Common myeloid progenitor, CD34-positive (primary cell): ENCODE results near the gene STRADA.

Experiments
- CTCF ChIA-PET: fragments of 350-600 bp; sonication (Branson Sonifier 250); formaldehyde crosslinking; loops from one replicate; lab custom pipeline; 2021; ENCODE audit warnings: antibody characterized with exemption; lab: Charles Lee
- POLR2A ChIA-PET: fragments of 350-600 bp; sonication (Branson Sonifier 250); formaldehyde crosslinking; loops from one replicate; lab custom pipeline; 2021; ENCODE audit warnings: antibody characterized with exemption; lab: Charles Lee
- DNase-seq, 3 donors: peaks; one replicate each; pipeline versions ENCODE4 v3.0.0 to v3.0.0-alpha.2; 2013
- H3K27ac ChIP-seq, 2 experiments: 1 replicate in 1 of 2; 2 replicates in 1 of 2; pipeline ENCODE4 v1.7.0; 2013; ENCODE audit warnings: inconsistent platforms in 2 of 2, low read length in 2 of 2, mild to moderate bottlenecking in 2 of 2, low read depth in 1 of 2, moderate library complexity in 1 of 2; ENCODE audit not compliant: severe bottlenecking in 2 of 2, insufficient read depth in 1 of 2, poor library complexity in 1 of 2
- H3K27me3 ChIP-seq, 5 experiments: replicated peaks in 2 of 5; 1 replicate in 3 of 5; 2 replicates in 2 of 5; pipeline versions ENCODE4 v1.6.1 to v1.7.0; 2013; ENCODE audit warnings: low read length in 4 of 5, mild to moderate bottlenecking in 2 of 5, moderate library complexity in 2 of 5, inconsistent platforms in 1 of 5; ENCODE audit not compliant: insufficient read depth in 5 of 5, control insufficient read depth in 4 of 5
- H3K36me3 ChIP-seq, 4 experiments: 1 replicate in 2 of 4; 2 replicates in 2 of 4; pipeline versions ENCODE4 v1.6.1 to v1.7.0; 2013; ENCODE audit warnings: low read length in 3 of 4, control low read depth in 1 of 4, mild to moderate bottlenecking in 1 of 4; ENCODE audit not compliant: control insufficient read depth in 4 of 4, insufficient read depth in 4 of 4
- H3K4me1 ChIP-seq, 4 experiments: 1 replicate in 3 of 4; 2 replicates in 1 of 4; pipeline versions ENCODE4 v1.6.1 to v1.7.1; 2013; ENCODE audit warnings: low read length in 3 of 4, mild to moderate bottlenecking in 3 of 4, control low read depth in 1 of 4, inconsistent platforms in 1 of 4, moderate library complexity in 1 of 4; ENCODE audit not compliant: control insufficient read depth in 4 of 4, insufficient read depth in 4 of 4; ENCODE audit errors: control extremely low read depth in 1 of 4
- H3K4me3 ChIP-seq, 7 experiments: 1 replicate in 4 of 7; 2 replicates in 3 of 7; pipeline versions ENCODE4 v1.5.1 to v1.7.0; 2013; ENCODE audit warnings: mild to moderate bottlenecking in 7 of 7, low read length in 6 of 7, moderate library complexity in 6 of 7, inconsistent platforms in 2 of 7, low read depth in 2 of 7, control low read depth in 1 of 7; ENCODE audit not compliant: insufficient read depth in 4 of 7, control insufficient read depth in 1 of 7; ENCODE audit errors: extremely low read depth in 1 of 7
- H3K9me3 ChIP-seq, 5 experiments: 1 replicate in 4 of 5; 2 replicates in 1 of 5; pipeline versions ENCODE4 v1.6.1 to v1.7.1; 2013; ENCODE audit warnings: low read length in 4 of 5, mild to moderate bottlenecking in 2 of 5, inconsistent platforms in 1 of 5, low read depth in 1 of 5, moderate library complexity in 1 of 5; ENCODE audit not compliant: control insufficient read depth in 4 of 5, insufficient read depth in 2 of 5; ENCODE audit errors: control extremely low read depth in 1 of 5
- WGBS: methylation state at CpG from one replicate; pipeline ENCODE4 v1.1.5; 2013; ENCODE audit not compliant: insufficient coverage; 5-methylcytosine and 5-hydroxymethylcytosine counted together

Gene STRADA

DNA sequence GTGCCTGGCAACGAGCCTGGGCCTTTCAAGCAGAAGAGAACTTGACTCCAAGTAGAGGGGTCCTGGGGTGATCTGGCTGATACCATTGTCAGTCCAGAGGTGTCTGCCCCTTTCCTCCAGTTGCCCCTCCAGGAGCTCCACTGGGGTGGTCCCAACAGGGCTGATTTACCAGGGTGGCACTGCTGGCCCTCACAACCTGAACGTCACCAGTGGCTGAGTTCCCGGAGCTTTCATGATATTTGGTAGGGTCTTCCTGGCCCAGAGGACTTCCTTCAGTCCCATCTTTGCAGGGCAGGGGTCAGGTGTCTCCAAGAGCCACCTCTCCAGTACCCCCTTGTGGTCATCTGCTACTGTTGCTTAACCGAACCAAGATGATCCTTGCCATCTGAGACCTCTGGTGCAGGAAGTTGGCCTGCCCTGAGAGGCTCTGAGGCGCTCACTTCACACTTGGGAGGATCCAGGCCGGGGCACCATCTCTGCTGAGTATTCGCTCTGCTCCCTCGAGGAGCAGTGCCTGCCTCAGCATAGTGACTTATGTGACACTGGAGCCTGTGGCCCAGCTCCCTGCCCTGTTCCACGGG, 45.1 kb downstream of the STRADA start:
- peaks cover 15 to 57% (median 41%) of the 10 kb centered on the region in 4 experiments for H3K36me3 ChIP-seq
- H3K27ac ChIP-seq: peak overlapping the region in 1 of 2 experiments; percentile 62

DNA sequence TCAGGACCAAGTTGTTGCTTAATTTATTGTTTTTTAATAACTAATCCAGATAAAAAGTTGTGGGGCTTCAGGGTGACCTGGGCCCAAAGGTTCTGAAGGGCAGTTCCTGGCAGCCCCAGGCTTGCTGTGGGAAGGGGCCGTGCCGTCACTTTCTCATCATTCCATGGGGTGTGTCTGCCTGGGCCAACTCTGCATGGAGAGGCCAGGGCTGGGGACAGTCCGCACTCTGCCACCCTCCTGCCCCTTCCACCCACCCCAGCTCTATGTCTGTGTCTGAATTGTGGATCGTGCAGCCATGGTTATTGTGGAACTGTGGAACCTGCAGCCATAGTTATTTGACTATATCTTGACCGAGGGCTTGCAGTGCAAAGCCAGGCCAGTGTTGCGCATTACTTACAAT, 45.7 kb downstream of the STRADA start:
- H3K4me1 ChIP-seq: peaks cover 0 to 53% (median 41%) of the 10 kb centered on the region in 4 experiments
- POLR2A ChIA-PET: interaction anchor here (0.6 to 2.5 kb wide), 7 partner anchors 11 to 65 kb away, joined by 3 to 9 read pairs (median 5); no protein-coding TSS in a partner anchor
- no peak overlapping the region for H3K27ac ChIP-seq
- peaks cover 19 to 62% (median 46%) of the 10 kb centered on the region in 4 experiments for H3K36me3 ChIP-seq
- no peaks in the 10 kb centered on the region for H3K27me3 ChIP-seq
- no peak for DNase-seq
- WGBS: 100% methylated on average over 4 of the region's 6 CpGs
- no peaks in the 10 kb centered on the region for H3K9me3 ChIP-seq
- H3K4me3 ChIP-seq: no peak overlapping the region
- CTCF ChIA-PET: interaction anchor here (0.9 to 7.7 kb wide), 6 partner anchors 9 to 138 kb away, joined by 3 to 111 read pairs (median 4); no protein-coding TSS in a partner anchor

More for the DNA sequence above, 45.1 kb downstream of the STRADA start:
- DNase-seq: peak; percentile 63 to 81 (median 81)
- Histone ChIP-seq H3K4me3 (peak overlapping the region in 1 of 7 experiments; percentile 88), H3K27me3 (no peaks in the 10 kb centered on the region), H3K4me1 (peaks cover 0 to 59% (median 47%) of the 10 kb centered on the region in 4 experiments), H3K9me3 (no peaks in the 10 kb centered on the region)
- WGBS: 56% methylated on average over 9 of the region's 9 CpGs
- POLR2A ChIA-PET: interaction anchor here (0.9 to 2.5 kb wide), 6 partner anchors 8 to 24 kb away, joined by 3 to 9 read pairs (median 4); no protein-coding TSS in a partner anchor
- CTCF ChIA-PET: interaction anchor here (0.9 to 7.7 kb wide), 7 partner anchors 10 to 138 kb away, joined by 3 to 111 read pairs (median 8); no protein-coding TSS in a partner anchor

DNA sequence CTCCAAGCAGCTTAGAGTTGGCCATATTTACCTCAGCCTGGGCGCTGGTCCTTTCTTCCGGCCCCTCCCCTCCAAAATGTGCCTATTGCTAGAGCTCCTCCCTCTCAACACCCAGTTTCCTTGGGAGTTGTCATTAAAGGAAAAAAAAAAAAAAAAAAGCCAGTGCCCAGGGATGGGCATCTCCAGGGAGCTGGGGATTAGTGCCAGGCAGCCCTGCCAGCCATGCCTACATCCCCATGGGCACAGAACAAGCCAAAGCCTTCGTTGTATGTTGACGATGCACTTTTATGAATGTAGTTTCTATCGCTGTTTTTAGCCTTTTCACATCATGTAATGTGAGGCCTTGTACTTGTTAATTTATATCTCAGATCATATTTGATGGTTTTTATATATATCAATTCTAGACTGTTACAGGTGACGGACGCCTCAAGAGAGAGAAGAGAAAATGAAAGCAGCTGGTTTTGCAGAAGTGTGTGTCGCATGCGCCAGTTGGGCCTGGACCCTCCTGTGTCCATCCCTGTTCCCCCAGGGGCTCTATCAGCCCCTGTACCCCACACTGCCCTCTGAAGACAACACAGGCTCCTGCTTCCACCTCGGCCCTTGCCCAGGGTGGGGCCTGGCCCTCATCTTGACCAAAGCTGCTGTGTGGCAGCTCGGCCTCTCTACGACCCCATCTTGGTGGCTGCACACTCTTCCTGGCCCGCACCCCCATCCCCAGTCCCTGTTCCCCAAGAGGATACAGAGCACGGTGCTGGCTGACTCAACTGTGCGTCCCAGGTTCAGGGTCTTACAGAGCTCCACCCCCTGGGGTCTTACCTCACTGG, 46.4 kb downstream of the STRADA start:
- H3K27me3 ChIP-seq: no peaks in the 10 kb centered on the region
- POLR2A ChIA-PET: interaction anchor here (0.5 to 2.5 kb wide), 9 partner anchors 10 to 1338 kb away, joined by 3 to 9 read pairs (median 4); no protein-coding TSS in a partner anchor
- H3K9me3 ChIP-seq: no peaks in the 10 kb centered on the region
- no peak for DNase-seq
- WGBS: 80% methylated on average over 9 of the region's 15 CpGs
- CTCF ChIA-PET: interaction anchor here (0.9 to 7.7 kb wide), 7 partner anchors 15 to 260 kb away, joined by 3 to 111 read pairs (median 3); no protein-coding TSS in a partner anchor
- H3K4me3 ChIP-seq: no peak overlapping the region
- peaks cover 24 to 70% (median 54%) of the 10 kb centered on the region in 4 experiments for H3K36me3 ChIP-seq
- no peak overlapping the region for H3K27ac ChIP-seq
- peaks cover 0 to 46% (median 34%) of the 10 kb centered on the region in 4 experiments for H3K4me1 ChIP-seq

DNA sequence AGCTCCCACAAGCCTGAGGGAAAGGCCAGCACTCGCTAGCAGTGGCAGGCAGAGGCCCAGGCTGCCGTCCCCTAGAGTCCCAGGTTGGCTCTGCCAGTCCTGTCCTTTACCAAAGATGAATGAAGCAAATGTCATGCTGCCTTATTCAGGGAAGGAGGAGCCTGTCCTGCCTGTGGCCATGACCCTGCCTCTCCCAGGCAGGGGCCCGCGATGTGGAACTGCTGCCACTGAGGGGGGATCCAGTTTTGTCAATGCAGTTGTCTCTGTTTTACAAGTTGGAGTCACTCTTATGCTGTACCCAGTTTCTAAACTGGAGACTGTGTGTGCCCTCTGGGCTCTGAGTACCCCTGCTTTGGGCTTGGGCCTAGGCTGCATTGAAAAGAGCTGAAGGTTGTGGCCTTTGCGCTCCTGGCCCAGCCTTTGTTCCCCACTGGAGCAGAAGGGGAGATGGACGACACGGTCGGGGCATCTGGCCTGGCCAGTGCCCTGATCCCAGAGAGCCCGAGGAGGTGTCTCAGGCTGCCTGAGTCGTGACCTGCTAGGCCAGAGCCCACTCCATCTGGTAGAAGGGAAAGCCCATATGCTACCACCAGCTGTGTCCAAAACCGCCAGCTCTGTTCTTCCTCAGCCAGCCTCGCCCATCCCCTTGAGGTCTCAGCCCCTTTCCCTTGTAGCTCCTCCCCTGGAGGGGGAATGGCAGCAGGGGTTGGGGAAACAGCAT, 47.2 kb downstream of the STRADA start:
- Histone ChIP-seq H3K4me3 (no peak overlapping the region), H3K27me3 (no peaks in the 10 kb centered on the region), H3K9me3 (no peaks in the 10 kb centered on the region), H3K4me1 (peaks cover 0 to 46% (median 34%) of the 10 kb centered on the region in 4 experiments), H3K27ac (no peak overlapping the region), H3K36me3 (peaks cover 24 to 77% (median 61%) of the 10 kb centered on the region in 4 experiments)
- ChIA-PET POLR2A (interaction anchor here (0.5 to 2.2 kb wide), 6 partner anchors 9 to 1339 kb away, joined by 3 to 6 read pairs (median 3); no protein-coding TSS in a partner anchor), CTCF (interaction anchor here (0.9 to 7.7 kb wide), 7 partner anchors 16 to 260 kb away, joined by 3 to 111 read pairs (median 3); no protein-coding TSS in a partner anchor)
- WGBS: 85% methylated on average over 11 of the region's 12 CpGs
- peak in 2 of 3 donors; percentile 68 to 76 for DNase-seq

DNA sequence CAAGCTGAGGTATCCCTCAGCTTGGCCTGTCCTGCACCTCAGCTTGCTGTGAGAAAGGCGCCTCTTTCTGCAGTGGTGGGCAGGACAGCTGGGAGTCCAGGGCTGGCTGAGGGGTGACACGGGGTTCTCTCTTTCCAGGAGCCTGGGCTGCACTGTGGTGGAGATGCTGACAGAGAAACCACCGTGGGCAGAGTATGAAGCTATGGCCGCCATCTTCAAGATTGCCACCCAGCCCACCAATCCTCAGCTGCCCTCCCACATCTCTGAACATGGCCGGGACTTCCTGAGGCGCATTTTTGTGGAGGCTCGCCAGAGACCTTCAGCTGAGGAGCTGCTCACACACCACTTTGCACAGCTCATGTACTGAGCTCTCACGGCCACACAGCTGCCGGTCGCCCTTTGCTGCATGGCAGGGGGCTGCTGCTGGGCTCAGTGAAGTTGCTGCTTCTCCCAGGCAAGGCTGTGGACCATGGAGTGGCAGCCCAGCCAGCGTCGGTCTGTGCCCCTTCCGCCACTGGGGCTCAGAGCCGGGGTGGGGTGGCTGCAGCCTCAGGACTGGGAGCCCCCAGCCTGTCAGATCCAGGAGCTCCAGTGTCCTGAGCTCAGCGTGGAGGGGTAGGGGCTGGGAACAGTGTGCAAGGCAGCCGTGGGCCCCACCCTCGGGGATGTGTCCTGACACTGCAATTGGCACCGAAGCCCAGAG, 48.0 kb downstream of the STRADA start:
- H3K4me1 ChIP-seq: peaks cover 0 to 42% (median 32%) of the 10 kb centered on the region in 4 experiments

More for the DNA sequence above, 48.0 kb downstream of the STRADA start:
- Histone ChIP-seq H3K27me3 (no peaks in the 10 kb centered on the region), H3K27ac (peak overlapping the region in 1 of 2 experiments; percentile 21), H3K4me3 (no peak overlapping the region), H3K9me3 (no peaks in the 10 kb centered on the region), H3K36me3 (peaks cover 29 to 86% (median 68%) of the 10 kb centered on the region in 4 experiments)
- POLR2A ChIA-PET: interaction anchor here (0.5 to 2.2 kb wide), 3 partner anchors 16 to 100 kb away, joined by 3 to 6 read pairs (median 4); no protein-coding TSS in a partner anchor
- WGBS: 95% methylated on average over 13 of the region's 18 CpGs
- CTCF ChIA-PET: interaction anchor here (0.9 to 7.7 kb wide), 4 partner anchors 9 to 60 kb away, joined by 3 to 111 read pairs (median 56); no protein-coding TSS in a partner anchor
- no peak for DNase-seq
